Vein endothelial cell (primary cell): ENCODE data around the gene NPAT. TPM values are rescaled to one million over a fixed set of nuclear protein-coding genes. Genes with fewer than 3 reads are reported as not detected.

Experiments used
- small RNA-seq: library from RNA; depleted of rRNA; stranded (forward); fragments of <200 nt; gene quantifications from one replicate; pipeline ENCODE3, GENCODE V24; 2012
- total RNA-seq: library from RNA; depleted of rRNA; stranded (reverse); fragments of >200 nt; gene quantifications from 2 replicates; pipeline ENCODE4 v1.2.3, GENCODE V29; 2012

NPAT gene
- 20.6 and 22.1 TPM in 2 replicates for total RNA-seq

DNA sequence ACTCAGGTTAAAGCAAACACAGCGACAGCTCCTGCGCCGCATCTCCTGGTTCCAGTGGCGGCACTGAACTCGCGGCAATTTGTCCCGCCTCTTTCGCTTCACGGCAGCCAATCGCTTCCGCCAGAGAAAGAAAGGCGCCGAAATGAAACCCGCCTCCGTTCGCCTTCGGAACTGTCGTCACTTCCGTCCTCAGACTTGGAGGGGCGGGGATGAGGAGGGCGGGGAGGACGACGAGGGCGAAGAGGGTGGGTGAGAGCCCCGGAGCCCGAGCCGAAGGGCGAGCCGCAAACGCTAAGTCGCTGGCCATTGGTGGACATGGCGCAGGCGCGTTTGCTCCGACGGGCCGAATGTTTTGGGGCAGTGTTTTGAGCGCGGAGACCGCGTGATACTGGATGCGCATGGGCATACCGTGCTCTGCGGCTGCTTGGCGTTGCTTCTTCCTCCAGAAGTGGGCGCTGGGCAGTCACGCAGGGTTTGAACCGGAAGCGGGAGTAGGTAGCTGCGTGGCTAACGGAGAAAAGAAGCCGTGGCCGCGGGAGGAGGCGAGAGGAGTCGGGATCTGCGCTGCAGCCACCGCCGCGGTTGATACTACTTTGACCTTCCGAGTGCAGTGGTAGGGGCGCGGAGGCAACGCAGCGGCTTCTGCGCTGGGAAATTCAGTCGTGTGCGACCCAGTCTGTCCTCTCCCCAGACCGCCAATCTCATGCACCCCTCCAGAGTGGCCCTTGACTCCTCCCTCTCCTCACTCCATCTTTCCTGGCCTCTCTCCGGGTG is at the start of gene NPAT, which contains the start of gene ATM:
TSS of gene NPAT (minus strand) at position 65 of the 774 bp plus-strand sequence. CDS start 102 bp downstream, outside the sequence.
TSS of gene ATM (plus strand) at position 494 of the 774 bp plus-strand sequence. CDS start 4,558 bp downstream, outside the sequence.

DNA sequence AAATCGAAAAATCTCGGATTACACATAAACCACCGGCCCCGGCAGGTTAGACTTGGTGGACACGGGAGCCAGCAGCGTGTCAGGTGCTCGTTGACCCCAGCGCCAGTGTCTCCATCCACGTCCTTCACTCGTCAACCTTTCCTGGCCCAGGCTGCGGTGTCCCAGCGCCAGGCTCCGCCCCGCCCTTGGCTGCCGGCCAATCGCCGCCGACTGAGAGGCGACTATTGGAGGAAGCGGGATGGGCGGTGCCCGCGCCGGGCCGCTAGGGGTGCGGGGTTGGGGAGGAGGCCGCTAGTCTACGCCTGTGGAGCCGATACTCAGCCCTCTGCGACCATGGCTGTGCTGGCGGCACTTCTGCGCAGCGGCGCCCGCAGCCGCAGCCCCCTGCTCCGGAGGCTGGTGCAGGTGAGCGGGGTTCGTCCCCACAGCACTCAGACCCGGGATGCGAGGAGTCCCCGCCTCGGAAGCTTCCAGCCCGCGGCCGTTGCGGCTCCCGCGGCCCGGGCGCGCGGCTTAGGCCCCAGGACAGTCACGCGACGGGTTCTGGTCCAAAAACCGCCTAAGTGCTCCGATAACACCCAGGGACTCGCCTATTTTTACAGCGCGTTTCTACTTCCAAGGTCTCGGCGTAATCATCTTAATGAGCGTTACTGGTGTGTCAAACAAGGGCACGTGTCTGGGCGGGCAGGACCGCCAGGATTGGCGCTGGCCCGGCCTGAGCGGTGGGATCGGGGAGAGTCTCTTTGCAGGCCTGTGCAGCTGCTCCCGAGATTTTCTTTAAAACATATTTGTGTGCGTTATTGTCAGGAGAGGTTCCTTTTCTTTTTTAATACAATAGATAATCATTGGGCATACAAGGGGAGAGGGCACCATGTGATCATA is 100.9 kb downstream of the NPAT start, which contains the start of gene ACAT1:
TSS of gene ACAT1 (plus strand) at position 294 of the 882 bp plus-strand sequence. CDS start at position 334, 40 bp downstream.

Small RNA genes within 50 kb of the gene (small RNA-seq; reads per million reads assigned to genes)
- not detected for gene RF00019

Other genes starting within 250 kb of the NPAT start
- 36.9 and 45.2 TPM in 2 replicates for gene CUL5, start 213.7 kb downstream of the NPAT start, total RNA-seq
- gene ACAT1, start 101.1 kb downstream of the NPAT start, total RNA-seq: 46.7 and 84.0 TPM in 2 replicates
- gene ATM, start 429 bp upstream of the NPAT start, total RNA-seq: 50.3 and 51.0 TPM in 2 replicates
- 0.10 and 0.33 TPM in 2 replicates for gene C11orf65, start 244.9 kb upstream of the NPAT start, total RNA-seq